Endodermal cell (in vitro differentiated cells): Measurements from ENCODE around the gene SNX24. TPM values are rescaled to one million over a fixed set of nuclear protein-coding genes. Genes with fewer than 3 reads are reported as not detected.

ENCODE experiments used
- DNase-seq: peaks from one replicate; pipeline ENCODE4 v3.0.0-alpha.2; 2017
- H3K27ac ChIP-seq: 2 replicates; pipeline ENCODE4 v1.5.1; 2013; ENCODE audit warnings: mild to moderate bottlenecking, low read depth, low read length, moderate library complexity
- H3K27me3 ChIP-seq: 2 replicates; pipeline ENCODE4 v1.6.1; 2013; ENCODE audit warnings: mild to moderate bottlenecking, low read length, moderate library complexity; ENCODE audit not compliant: insufficient read depth, control insufficient read depth, poor library complexity, severe bottlenecking
- H3K36me3 ChIP-seq: 2 replicates; pipeline ENCODE4 v1.7.0; 2013; ENCODE audit warnings: mild to moderate bottlenecking, low read length, moderate library complexity; ENCODE audit not compliant: control insufficient read depth, insufficient read depth
- H3K4me1 ChIP-seq: one replicate; pipeline ENCODE4 v1.7.0; 2013; ENCODE audit warnings: low read length; ENCODE audit not compliant: control insufficient read depth, insufficient read depth
- H3K4me3 ChIP-seq: 2 replicates; pipeline ENCODE4 v1.5.1; 2013; ENCODE audit warnings: mild to moderate bottlenecking, low read length, moderate library complexity
- H3K9ac ChIP-seq: 2 replicates; pipeline ENCODE4 v1.6.1; 2013; ENCODE audit warnings: mild to moderate bottlenecking, low read length, moderate library complexity; ENCODE audit not compliant: poor library complexity, severe bottlenecking; ENCODE audit errors: extremely low read depth
- H3K9me3 ChIP-seq: 2 replicates; pipeline ENCODE4 v1.6.1; 2013; ENCODE audit warnings: mild to moderate bottlenecking, low read length, moderate library complexity; ENCODE audit not compliant: control insufficient read depth
- H3K27ac Mint-ChIP-seq: 2 replicates; pipeline ENCODE4 v1.8.0; 2020; ENCODE audit warnings: mixed read lengths
- H3K27me3 Mint-ChIP-seq: 2 replicates; pipeline ENCODE4 v1.8.0; 2021; ENCODE audit warnings: mild to moderate bottlenecking, mixed read lengths; ENCODE audit not compliant: insufficient read depth
- H3K36me3 Mint-ChIP-seq: 2 replicates; pipeline ENCODE4 v1.8.0; 2020; ENCODE audit warnings: low read depth, mixed read lengths
- H3K4me1 Mint-ChIP-seq: 2 replicates; pipeline ENCODE4 v1.8.0; 2020; ENCODE audit warnings: mixed read lengths
- H3K4me3 Mint-ChIP-seq: 2 replicates; pipeline ENCODE4 v1.8.0; 2020; ENCODE audit warnings: mild to moderate bottlenecking, moderate library complexity, mixed read lengths
- H3K9me3 Mint-ChIP-seq: 2 replicates; pipeline ENCODE4 v1.8.0; 2020; ENCODE audit warnings: mild to moderate bottlenecking, mixed read lengths
- CTCF ChIP-seq: fragments of 200-600 bp; sonication (generic); conservative IDR thresholded peaks from 2 replicates; pipeline ENCODE4 v1.5.0; 2021; ENCODE audit warnings: antibody characterized with exemption, mild to moderate bottlenecking
- WGBS, 2 experiments: methylation state at CpG; one replicate each; pipeline versions ENCODE4 v1.1.5 to v1.1.7; 2013; ENCODE audit warnings: missing lambda C conversion rate in 2 of 2, mixed read lengths in 1 of 2; ENCODE audit not compliant: insufficient coverage in 1 of 2, insufficient read length in 1 of 2; 5-methylcytosine and 5-hydroxymethylcytosine counted together
- total RNA-seq, 2 donors: library from RNA; stranded (reverse); fragmentation: NEBNext Ultra II Directional in 1 of 2; extraction: Animal tissue kit (Norgen Biotek cat#: 25700) in 1 of 2; gene quantifications; 2 replicates in 1 of 2; 3 replicates in 1 of 2; pipeline ENCODE4 v1.2.1, GENCODE V29; 2021

The SNX24 gene
- total RNA-seq, 2 donors from 2014 or later = 39.4 to 56.2 TPM

GRCh38 chr5:122999947-123000563 lies 154.6 kb downstream of the SNX24 start:
- Histone ChIP-seq H3K9ac (no peak overlapping the region), H3K4me1 (no peaks in the 10 kb centered on the region), H3K27me3 (no peaks in the 10 kb centered on the region), H3K4me3 (no peak overlapping the region), H3K27ac (no peak overlapping the region), H3K9me3 (no peaks in the 10 kb centered on the region), H3K36me3 (peaks cover 5% of the 10 kb centered on the region)
- peaks cover 13% of the 10 kb centered on the region for H3K4me1 Mint-ChIP-seq
- peaks cover 14% of the 10 kb centered on the region for H3K36me3 Mint-ChIP-seq
- H3K27ac Mint-ChIP-seq = no peak overlapping the region
- no peaks in the 10 kb centered on the region for H3K27me3 Mint-ChIP-seq
- H3K4me3 Mint-ChIP-seq = no peak overlapping the region
- peak; percentile 93 for TF ChIP-seq CTCF
- H3K9me3 Mint-ChIP-seq = no peaks in the 10 kb centered on the region
- WGBS, 2 experiments = 0 to 44% methylated on average over 1 to 10 of the region's 10 CpGs
- DNase-seq = peak; percentile 91

GRCh38 chr5:123000731-123001130 lies 155.3 kb downstream of the SNX24 start:
- Mint-ChIP-seq H3K4me1 (peaks cover 13% of the 10 kb centered on the region), H3K9me3 (no peaks in the 10 kb centered on the region), H3K27ac (no peak overlapping the region), H3K27me3 (no peaks in the 10 kb centered on the region), H3K36me3 (peaks cover 19% of the 10 kb centered on the region), H3K4me3 (no peak overlapping the region)
- no peak overlapping the region for H3K27ac ChIP-seq
- WGBS, 2 experiments = 67% methylated on average over 1 of the region's 1 CpG; no CpG with 5 or more reads in 1 of the 2 experiments
- H3K27me3 ChIP-seq = no peaks in the 10 kb centered on the region
- H3K9me3 ChIP-seq = no peaks in the 10 kb centered on the region
- no peaks in the 10 kb centered on the region for H3K4me1 ChIP-seq
- no peak overlapping the region for H3K4me3 ChIP-seq
- no peak overlapping the region for H3K9ac ChIP-seq
- no peak for DNase-seq
- TF ChIP-seq CTCF = no peak
- peaks cover 5% of the 10 kb centered on the region for H3K36me3 ChIP-seq

GRCh38 chr5:123001808-123002207 lies 156.4 kb downstream of the SNX24 start:
- Histone ChIP-seq H3K36me3 (peaks cover 5% of the 10 kb centered on the region), H3K27ac (no peak overlapping the region), H3K9ac (no peak overlapping the region), H3K9me3 (no peaks in the 10 kb centered on the region), H3K4me3 (no peak overlapping the region), H3K27me3 (no peaks in the 10 kb centered on the region), H3K4me1 (no peaks in the 10 kb centered on the region)
- no peak overlapping the region for H3K4me3 Mint-ChIP-seq
- H3K36me3 Mint-ChIP-seq = peaks cover 24% of the 10 kb centered on the region
- no peak for DNase-seq
- WGBS, 2 experiments = 87 to 93% methylated on average over 5 to 7 of the region's 7 CpGs
- H3K27me3 Mint-ChIP-seq = no peaks in the 10 kb centered on the region
- H3K4me1 Mint-ChIP-seq = peaks cover 13% of the 10 kb centered on the region
- no peak for TF ChIP-seq CTCF
- H3K9me3 Mint-ChIP-seq = no peaks in the 10 kb centered on the region
- no peak overlapping the region for H3K27ac Mint-ChIP-seq
